Stimulated activated CD8-positive, alpha-beta memory T cell treated with anti-CD3 and anti-CD28 coated beads, Interleukin-4, amount 100 ng/mL, for 24 hours (primary cell): ENCODE measurements around the gene KCNG3.
"Not testable (repeated sequence)": the region's sequence is repeated elsewhere in the genome, so short reads cannot be mapped to it uniquely, and the experiment has no call there.

Experiments used
- DNase-seq: peaks from one replicate; pipeline ENCODE4 v3.0.0-alpha.2; 2020; ENCODE audit warnings: low read depth

The KCNG3 gene

GRCh38 chr2:42429352-42429751 lies 64.4 kb downstream of the KCNG3 start:
- DNase-seq = no peak

GRCh38 chr2:42425697-42426096 lies 68.1 kb downstream of the KCNG3 start:
- no peak for DNase-seq

GRCh38 chr2:42424033-42424432 lies 69.7 kb downstream of the KCNG3 start:
- no peak for DNase-seq

- DNase-seq = no peak
Measured at GRCh38 chr2:42421601-42422239, 72.1 kb downstream of the KCNG3 start.

GRCh38 chr2:42421157-42421485 lies 72.7 kb downstream of the KCNG3 start:
- no peak for DNase-seq

- no peak for DNase-seq
Measured at GRCh38 chr2:42414648-42415047, 79.1 kb downstream of the KCNG3 start.

- DNase-seq = no peak
Measured at GRCh38 chr2:42414158-42414557, 79.6 kb downstream of the KCNG3 start.

- DNase-seq = no peak
Measured at GRCh38 chr2:42410742-42411514, 82.9 kb downstream of the KCNG3 start.

- DNase-seq = no peak
Measured at GRCh38 chr2:42408009-42408408, 85.8 kb downstream of the KCNG3 start.

- DNase-seq = no peak
Measured at GRCh38 chr2:42407476-42407875, 86.3 kb downstream of the KCNG3 start.

- DNase-seq = no peak
Measured at GRCh38 chr2:42404676-42405075, 89.1 kb downstream of the KCNG3 start.

- no peak for DNase-seq
Measured at GRCh38 chr2:42401773-42402172, 92.0 kb downstream of the KCNG3 start.

GRCh38 chr2:42398052-42398451 lies 95.7 kb downstream of the KCNG3 start:
- not testable (repeated sequence) for DNase-seq

- DNase-seq = not testable (repeated sequence)
Measured at GRCh38 chr2:42393320-42393719, 100.5 kb downstream of the KCNG3 start.

- DNase-seq = no peak
Measured at GRCh38 chr2:42392191-42392590, 101.6 kb downstream of the KCNG3 start.
